ENCODE results near the gene DIO1.

DNA sequence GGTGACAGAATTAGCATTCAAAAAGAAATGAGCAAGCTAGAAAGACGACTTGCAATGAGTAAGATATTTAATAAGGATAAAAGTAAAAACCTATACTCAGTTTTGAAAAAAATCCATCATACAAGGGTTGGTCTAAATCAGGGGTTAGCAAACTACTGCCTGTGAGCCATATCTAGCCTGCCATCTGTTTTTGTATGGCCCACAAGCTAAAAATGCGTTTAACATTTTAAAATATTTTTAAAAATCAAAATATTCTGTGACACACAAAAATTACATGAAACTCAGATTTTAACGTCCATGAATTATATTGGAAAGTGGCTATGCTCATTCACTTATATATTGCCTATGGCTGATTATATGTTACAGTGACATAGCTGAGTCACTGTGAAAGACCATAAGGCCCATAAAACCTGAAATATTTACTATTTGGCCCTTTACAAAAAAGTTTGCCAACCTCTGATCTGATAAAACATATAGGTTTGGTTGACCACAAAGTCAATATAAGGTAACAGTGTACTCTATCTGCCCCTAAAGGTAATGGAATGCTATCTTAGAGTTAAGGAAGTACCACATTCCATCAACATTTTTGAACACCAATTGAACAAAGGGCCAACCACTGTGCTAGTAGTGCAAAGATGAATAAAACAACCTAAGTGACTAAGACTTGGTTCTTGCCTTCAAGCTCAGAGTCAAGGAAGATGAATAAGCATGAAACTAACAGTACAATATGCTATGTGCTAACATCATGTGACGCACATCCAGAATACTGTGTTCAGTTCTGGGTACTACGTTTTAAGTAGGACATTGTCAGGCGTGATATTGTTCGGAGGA lies 48.4 kb downstream of the DIO1 start:
- TF ChIP-seq MAX (IDR thresholded peaks at IDR 0.05; ENCODE audit: low read depth) (no peak), TAF1 (IDR thresholded peaks at IDR 0.05; ENCODE audit: borderline replicate concordance, low read depth, low read length) (no peak), EP300 (IDR thresholded peaks at IDR 0.05; ENCODE audit: borderline replicate concordance in 1 of 2, low read depth in 1 of 2, low read length in 1 of 2) (no peak), GABPA (IDR thresholded peaks at IDR 0.05; ENCODE audit: low read depth) (no peak), RAD21 (IDR thresholded peaks at IDR 0.05; ENCODE audit: low read length) (no peak), MXI1 (IDR thresholded peaks at IDR 0.05; ENCODE audit: low read depth, low read length) (no peak), RFX5 (IDR thresholded peaks at IDR 0.05; ENCODE audit: low read length) (no peak), CHD2 (IDR thresholded peaks at IDR 0.05; ENCODE audit: low read length, partially characterized antibody) (no peak), SMC3 (IDR thresholded peaks at IDR 0.05; ENCODE audit: low read depth, low read length) (no peak), JUND (IDR thresholded peaks at IDR 0.05) (no peak), NRF1 (IDR thresholded peaks at IDR 0.05; ENCODE audit: low read depth, low read length) (no peak)
- TF ChIP-seq, protein P1, sequence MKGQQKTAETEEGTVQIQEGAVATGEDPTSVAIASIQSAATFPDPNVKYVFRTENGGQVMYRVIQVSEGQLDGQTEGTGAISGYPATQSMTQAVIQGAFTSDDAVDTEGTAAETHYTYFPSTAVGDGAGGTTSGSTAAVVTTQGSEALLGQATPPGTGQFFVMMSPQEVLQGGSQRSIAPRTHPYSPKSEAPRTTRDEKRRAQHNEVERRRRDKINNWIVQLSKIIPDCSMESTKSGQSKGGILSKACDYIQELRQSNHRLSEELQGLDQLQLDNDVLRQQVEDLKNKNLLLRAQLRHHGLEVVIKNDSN (IDR thresholded peaks at IDR 0.05; ENCODE audit: borderline replicate concordance, low read depth): no peak
- TF ChIP-seq, protein P2, sequence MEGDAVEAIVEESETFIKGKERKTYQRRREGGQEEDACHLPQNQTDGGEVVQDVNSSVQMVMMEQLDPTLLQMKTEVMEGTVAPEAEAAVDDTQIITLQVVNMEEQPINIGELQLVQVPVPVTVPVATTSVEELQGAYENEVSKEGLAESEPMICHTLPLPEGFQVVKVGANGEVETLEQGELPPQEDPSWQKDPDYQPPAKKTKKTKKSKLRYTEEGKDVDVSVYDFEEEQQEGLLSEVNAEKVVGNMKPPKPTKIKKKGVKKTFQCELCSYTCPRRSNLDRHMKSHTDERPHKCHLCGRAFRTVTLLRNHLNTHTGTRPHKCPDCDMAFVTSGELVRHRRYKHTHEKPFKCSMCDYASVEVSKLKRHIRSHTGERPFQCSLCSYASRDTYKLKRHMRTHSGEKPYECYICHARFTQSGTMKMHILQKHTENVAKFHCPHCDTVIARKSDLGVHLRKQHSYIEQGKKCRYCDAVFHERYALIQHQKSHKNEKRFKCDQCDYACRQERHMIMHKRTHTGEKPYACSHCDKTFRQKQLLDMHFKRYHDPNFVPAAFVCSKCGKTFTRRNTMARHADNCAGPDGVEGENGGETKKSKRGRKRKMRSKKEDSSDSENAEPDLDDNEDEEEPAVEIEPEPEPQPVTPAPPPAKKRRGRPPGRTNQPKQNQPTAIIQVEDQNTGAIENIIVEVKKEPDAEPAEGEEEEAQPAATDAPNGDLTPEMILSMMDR (IDR thresholded peaks at IDR 0.05): no peak
- TF ChIP-seq, protein P3, sequence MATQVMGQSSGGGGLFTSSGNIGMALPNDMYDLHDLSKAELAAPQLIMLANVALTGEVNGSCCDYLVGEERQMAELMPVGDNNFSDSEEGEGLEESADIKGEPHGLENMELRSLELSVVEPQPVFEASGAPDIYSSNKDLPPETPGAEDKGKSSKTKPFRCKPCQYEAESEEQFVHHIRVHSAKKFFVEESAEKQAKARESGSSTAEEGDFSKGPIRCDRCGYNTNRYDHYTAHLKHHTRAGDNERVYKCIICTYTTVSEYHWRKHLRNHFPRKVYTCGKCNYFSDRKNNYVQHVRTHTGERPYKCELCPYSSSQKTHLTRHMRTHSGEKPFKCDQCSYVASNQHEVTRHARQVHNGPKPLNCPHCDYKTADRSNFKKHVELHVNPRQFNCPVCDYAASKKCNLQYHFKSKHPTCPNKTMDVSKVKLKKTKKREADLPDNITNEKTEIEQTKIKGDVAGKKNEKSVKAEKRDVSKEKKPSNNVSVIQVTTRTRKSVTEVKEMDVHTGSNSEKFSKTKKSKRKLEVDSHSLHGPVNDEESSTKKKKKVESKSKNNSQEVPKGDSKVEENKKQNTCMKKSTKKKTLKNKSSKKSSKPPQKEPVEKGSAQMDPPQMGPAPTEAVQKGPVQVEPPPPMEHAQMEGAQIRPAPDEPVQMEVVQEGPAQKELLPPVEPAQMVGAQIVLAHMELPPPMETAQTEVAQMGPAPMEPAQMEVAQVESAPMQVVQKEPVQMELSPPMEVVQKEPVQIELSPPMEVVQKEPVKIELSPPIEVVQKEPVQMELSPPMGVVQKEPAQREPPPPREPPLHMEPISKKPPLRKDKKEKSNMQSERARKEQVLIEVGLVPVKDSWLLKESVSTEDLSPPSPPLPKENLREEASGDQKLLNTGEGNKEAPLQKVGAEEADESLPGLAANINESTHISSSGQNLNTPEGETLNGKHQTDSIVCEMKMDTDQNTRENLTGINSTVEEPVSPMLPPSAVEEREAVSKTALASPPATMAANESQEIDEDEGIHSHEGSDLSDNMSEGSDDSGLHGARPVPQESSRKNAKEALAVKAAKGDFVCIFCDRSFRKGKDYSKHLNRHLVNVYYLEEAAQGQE (IDR thresholded peaks at IDR 0.05; ENCODE audit: low read depth, low read length): no peak

Measured in SK-N-SH (cell line).